Activated gamma-delta T cell treated with anti-CD3 and anti-CD28 coated beads, Interleukin-2, amount 50 U/mL, for 16 hours (primary cell): ENCODE data around the gene WHRN.

Source experiments
- DNase-seq: peaks from one replicate; pipeline ENCODE4 v3.0.0-alpha.2; 2020; ENCODE audit warnings: low read depth

Gene WHRN

GRCh38 chr9:114491430-114492003 is 13.8 kb downstream of the WHRN start:
- DNase-seq = no peak

- no peak for DNase-seq
Measured at GRCh38 chr9:114489928-114490327, 15.3 kb downstream of the WHRN start.

GRCh38 chr9:114488398-114489129 is 16.7 kb downstream of the WHRN start:
- DNase-seq = no peak

GRCh38 chr9:114487607-114488300 is 17.5 kb downstream of the WHRN start:
- DNase-seq = peak; percentile 47

- DNase-seq = no peak
Measured at GRCh38 chr9:114486205-114486963, 18.9 kb downstream of the WHRN start.

- peak; percentile 24 for DNase-seq
Measured at GRCh38 chr9:114484854-114485443, 20.3 kb downstream of the WHRN start.

- DNase-seq = no peak
Measured at GRCh38 chr9:114484215-114484853, 20.9 kb downstream of the WHRN start.

- no peak for DNase-seq
Measured at GRCh38 chr9:114483499-114483898, 21.8 kb downstream of the WHRN start.

- DNase-seq = no peak
Measured at GRCh38 chr9:114482593-114482992, 22.7 kb downstream of the WHRN start.

GRCh38 chr9:114481789-114482188 is 23.5 kb downstream of the WHRN start:
- DNase-seq = no peak

GRCh38 chr9:114480746-114481435 is 24.4 kb downstream of the WHRN start:
- no peak for DNase-seq

GRCh38 chr9:114478871-114479270 is 26.4 kb downstream of the WHRN start:
- no peak for DNase-seq

- DNase-seq = no peak
Measured at GRCh38 chr9:114478459-114478858, 26.8 kb downstream of the WHRN start.

- no peak for DNase-seq
Measured at GRCh38 chr9:114477642-114478041, 27.6 kb downstream of the WHRN start.

- no peak for DNase-seq
Measured at GRCh38 chr9:114476891-114477469, 28.3 kb downstream of the WHRN start.

GRCh38 chr9:114475412-114476135 is 29.7 kb downstream of the WHRN start:
- DNase-seq = no peak

- no peak for DNase-seq
Measured at GRCh38 chr9:114474425-114474824, 30.8 kb downstream of the WHRN start.

- no peak for DNase-seq
Measured at GRCh38 chr9:114473447-114473801, 31.8 kb downstream of the WHRN start.

- no peak for DNase-seq
Measured at GRCh38 chr9:114472765-114473446, 32.4 kb downstream of the WHRN start.
